ENCODE results near the gene COMT.
"Not testable (repeated sequence)": the region's sequence is repeated elsewhere in the genome, so short reads cannot be mapped to it uniquely, and the experiment has no call there.

Gene COMT

GRCh38 chr22:19941365-19942082, at the start of gene COMT, which contains the start of gene TXNRD2:
COMT (plus strand) TSS chr22:19941772; CDS start chr22:19962527, 20,755 bp downstream.
TXNRD2 (minus strand) TSS chr22:19941818; CDS start chr22:19941803, 15 bp downstream.
- DNase-seq (ENCODE audit: low read depth in 1 of 2, low spot score in 1 of 2) = peak; percentile 40 to 49

GRCh38 chr22:19892257-19892879, 49.2 kb upstream of the COMT start:
- peak in 1 of 2 donors; percentile 52 for DNase-seq (ENCODE audit: low read depth in 1 of 2, low spot score in 1 of 2)

- no peak for DNase-seq (ENCODE audit: low read depth in 1 of 2, low spot score in 1 of 2)
Measured at GRCh38 chr22:19892925-19893324, 48.6 kb upstream of the COMT start.

- DNase-seq (ENCODE audit: low read depth in 1 of 2, low spot score in 1 of 2) = no peak
Measured at GRCh38 chr22:19893363-19893762, 48.2 kb upstream of the COMT start.

GRCh38 chr22:19895160-19895849, 46.3 kb upstream of the COMT start:
- no peak for DNase-seq (ENCODE audit: low read depth in 1 of 2, low spot score in 1 of 2)

- no peak for DNase-seq (ENCODE audit: low read depth in 1 of 2, low spot score in 1 of 2)
Measured at GRCh38 chr22:19896665-19897355, 44.8 kb upstream of the COMT start.

GRCh38 chr22:19897726-19898125, 43.8 kb upstream of the COMT start:
- no peak for DNase-seq (ENCODE audit: low read depth in 1 of 2, low spot score in 1 of 2)

- DNase-seq (ENCODE audit: low read depth in 1 of 2, low spot score in 1 of 2) = no peak
Measured at GRCh38 chr22:19898145-19898544, 43.4 kb upstream of the COMT start.

- no peak for DNase-seq (ENCODE audit: low read depth in 1 of 2, low spot score in 1 of 2)
Measured at GRCh38 chr22:19898831-19899567, 42.6 kb upstream of the COMT start.

- no peak for DNase-seq (ENCODE audit: low read depth in 1 of 2, low spot score in 1 of 2)
Measured at GRCh38 chr22:19900707-19901436, 40.7 kb upstream of the COMT start.

GRCh38 chr22:19901577-19902244, 39.9 kb upstream of the COMT start:
- DNase-seq (ENCODE audit: low read depth in 1 of 2, low spot score in 1 of 2) = no peak

GRCh38 chr22:19902245-19902715, 39.3 kb upstream of the COMT start:
- no peak for DNase-seq (ENCODE audit: low read depth in 1 of 2, low spot score in 1 of 2)

GRCh38 chr22:19903031-19903430, 38.5 kb upstream of the COMT start:
- DNase-seq (ENCODE audit: low read depth in 1 of 2, low spot score in 1 of 2) = no peak

GRCh38 chr22:19903513-19903912, 38.1 kb upstream of the COMT start:
- DNase-seq (ENCODE audit: low read depth in 1 of 2, low spot score in 1 of 2) = no peak

- DNase-seq (ENCODE audit: low read depth in 1 of 2, low spot score in 1 of 2) = no peak
Measured at GRCh38 chr22:19904174-19904856, 37.3 kb upstream of the COMT start.

- DNase-seq (ENCODE audit: low read depth in 1 of 2, low spot score in 1 of 2) = no peak
Measured at GRCh38 chr22:19904935-19905334, 36.6 kb upstream of the COMT start.

- no peak for DNase-seq (ENCODE audit: low read depth in 1 of 2, low spot score in 1 of 2)
Measured at GRCh38 chr22:19905347-19906276, 36.0 kb upstream of the COMT start.

- DNase-seq (ENCODE audit: low read depth in 1 of 2, low spot score in 1 of 2) = not testable (repeated sequence)
Measured at GRCh38 chr22:19906864-19907263, 34.7 kb upstream of the COMT start.

Data from activated CD4-positive, alpha-beta T cell treated with anti-CD3 and anti-CD28 coated beads, Interleukin-2, amount 50 U/mL, for 24 hours (primary cell).